ENCODE results near the gene ESRP2.

The ESRP2 gene

DNA sequence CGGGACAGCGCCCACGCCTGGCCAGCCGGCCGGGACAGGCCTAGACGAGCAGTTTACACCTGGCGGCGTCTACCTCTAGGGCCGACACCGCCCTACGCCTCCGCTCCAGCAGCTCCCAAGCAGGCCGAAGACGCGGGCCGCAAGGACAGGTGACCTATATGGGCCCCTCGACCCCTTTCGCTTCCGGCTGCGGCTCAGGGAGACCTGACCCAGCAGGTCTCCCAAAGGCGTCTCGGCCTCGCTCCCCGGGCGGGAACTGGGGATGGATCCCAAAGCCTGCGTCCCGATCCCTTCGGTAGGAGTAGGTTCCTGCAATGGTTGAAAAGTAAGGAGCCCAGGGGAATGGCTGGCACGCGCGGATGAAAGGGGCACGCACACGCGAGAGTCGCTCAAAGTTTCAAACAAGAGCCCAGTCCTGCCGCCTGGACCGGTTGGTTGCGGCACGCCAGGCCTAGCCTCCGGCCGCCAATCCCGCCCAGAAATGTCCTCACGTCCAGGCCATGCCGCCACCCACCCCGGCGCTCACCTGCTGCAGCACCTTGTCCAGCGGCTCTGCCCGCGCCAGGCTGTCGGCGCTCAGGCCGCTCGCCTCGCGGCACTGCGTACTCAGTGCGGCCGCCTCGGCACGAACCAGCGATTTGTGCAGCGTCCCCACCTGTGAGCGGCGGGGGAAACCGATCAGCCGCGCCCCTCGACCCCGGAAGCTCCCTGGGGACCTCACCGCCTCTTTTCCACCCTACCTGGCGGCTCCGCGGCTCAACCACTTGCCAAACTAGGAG is 630 bp downstream of the ESRP2 start:
- no peak for DNase-seq (ENCODE audit: insufficient read length)
- FAIRE-seq = no peak

DNA sequence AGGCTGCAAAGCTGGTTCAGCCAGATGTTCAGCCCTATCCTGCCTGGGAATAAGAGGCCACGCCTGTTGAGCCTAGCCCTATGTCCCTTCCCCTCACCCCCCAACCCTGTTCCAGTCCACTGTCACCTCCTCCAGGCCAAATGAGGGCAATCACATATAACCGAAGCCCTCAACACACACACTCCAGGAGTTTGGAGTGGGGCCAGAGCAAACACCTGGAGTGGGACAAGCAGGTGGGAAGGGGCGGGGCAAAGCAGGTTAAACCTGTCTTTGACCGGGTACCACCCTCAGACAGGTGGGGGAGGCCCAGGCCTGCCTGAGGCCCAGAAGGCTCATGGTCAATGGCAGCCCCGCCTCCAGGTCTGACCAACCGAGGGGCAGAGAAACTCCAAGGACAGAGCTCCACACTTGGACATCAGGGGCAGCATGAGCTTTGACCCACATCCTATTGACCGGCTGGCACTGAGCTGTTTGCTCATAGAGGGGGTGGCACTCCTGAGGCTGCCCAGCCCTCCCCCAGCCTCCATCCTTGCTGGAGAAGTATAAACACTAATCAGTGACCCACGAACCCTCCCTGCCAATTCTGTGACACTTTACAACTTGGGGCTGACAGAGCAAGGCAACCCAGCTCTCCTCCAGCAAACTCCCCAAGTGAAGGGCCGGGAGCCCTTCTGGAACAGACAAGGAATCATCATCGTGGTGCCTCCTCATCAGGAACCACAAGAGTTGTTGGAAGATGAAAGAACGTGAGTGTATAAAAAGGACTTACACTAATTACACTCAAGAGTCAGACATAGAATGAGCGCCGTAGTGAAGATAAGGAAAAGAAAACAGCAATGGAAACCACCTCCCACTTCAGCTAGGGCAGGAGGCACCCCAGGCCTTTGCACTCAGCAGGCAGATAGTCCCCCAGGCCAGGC is 1.5 kb downstream of the ESRP2 start:
- FAIRE-seq = no peak
- no peak for TF ChIP-seq POLR2AphosphoS5 (IDR thresholded peaks at IDR 0.05; ENCODE audit: low read depth, low read length)
- TF ChIP-seq TAF1 (IDR thresholded peaks at IDR 0.05; ENCODE audit: borderline replicate concordance, low read depth, low read length) = no peak
- TF ChIP-seq POLR2A (IDR thresholded peaks at IDR 0.05; ENCODE audit: low read depth, low read length) = no peak
- no peak for DNase-seq (ENCODE audit: insufficient read length)

More for the DNA sequence above, 630 bp downstream of the ESRP2 start:
- TF ChIP-seq POLR2AphosphoS5 (IDR thresholded peaks at IDR 0.05; ENCODE audit: low read depth, low read length) (no peak), TAF1 (IDR thresholded peaks at IDR 0.05; ENCODE audit: borderline replicate concordance, low read depth, low read length) (no peak), POLR2A (IDR thresholded peaks at IDR 0.05; ENCODE audit: low read depth, low read length) (no peak)

DNA sequence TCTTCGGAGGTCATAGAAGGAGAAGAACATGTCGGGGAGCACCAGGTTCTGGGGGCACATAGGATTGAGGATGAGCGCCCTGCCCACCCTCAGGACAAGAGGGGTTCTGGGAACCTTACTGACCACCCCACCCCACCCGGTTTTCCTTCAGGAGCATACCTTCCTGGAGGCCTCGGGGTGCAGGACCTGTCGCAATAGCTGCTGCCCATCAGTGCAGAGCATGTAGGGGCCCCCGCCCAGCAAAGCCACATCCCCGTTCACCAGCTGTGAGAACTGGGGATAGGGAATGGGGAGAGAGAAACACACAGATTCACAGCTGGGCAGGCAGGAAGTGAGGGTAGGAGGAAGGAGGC is 2.1 kb downstream of the ESRP2 start:
- no peak for DNase-seq (ENCODE audit: insufficient read length)
- no peak for TF ChIP-seq TAF1 (IDR thresholded peaks at IDR 0.05; ENCODE audit: borderline replicate concordance, low read depth, low read length)
- TF ChIP-seq POLR2AphosphoS5 (IDR thresholded peaks at IDR 0.05; ENCODE audit: low read depth, low read length) = no peak
- no peak for TF ChIP-seq POLR2A (IDR thresholded peaks at IDR 0.05; ENCODE audit: low read depth, low read length)
- no peak for FAIRE-seq

DNA sequence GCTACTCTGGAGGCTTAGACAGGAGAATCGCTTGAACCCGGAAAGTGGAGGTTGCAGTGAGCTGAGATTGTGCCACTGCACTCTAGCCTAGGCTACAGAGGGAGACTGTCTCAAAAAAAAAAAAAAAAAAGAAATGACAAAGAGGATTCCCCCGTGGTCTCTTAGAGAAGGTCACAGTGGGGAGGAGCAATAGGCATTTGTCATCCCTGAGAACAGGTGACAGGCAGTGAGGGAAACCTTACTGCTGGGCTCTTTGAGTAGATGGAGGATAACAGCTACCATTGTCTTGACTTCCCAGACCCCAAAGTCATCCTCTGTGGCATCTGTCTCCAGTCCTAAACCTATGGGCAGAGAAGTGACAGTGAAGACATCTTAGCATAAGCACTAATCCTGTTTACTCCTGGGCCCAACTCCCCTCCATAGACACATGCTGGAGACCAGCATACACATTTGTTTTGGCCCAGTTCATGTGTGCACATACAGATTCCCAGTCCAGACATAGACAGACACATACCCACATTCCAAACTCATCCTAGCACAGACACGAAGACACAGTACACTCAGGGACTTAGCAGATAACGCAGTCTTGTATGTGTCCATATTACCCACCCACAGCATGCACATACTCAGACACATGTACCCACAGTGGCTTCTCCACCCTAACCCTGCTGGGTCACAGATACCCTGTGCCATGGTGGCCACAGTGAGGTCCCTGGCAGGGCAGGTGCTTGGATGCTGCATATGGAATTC is 2.7 kb downstream of the ESRP2 start:
- DNase-seq (ENCODE audit: insufficient read length) (no peak), FAIRE-seq (no peak)
- no peak for TF ChIP-seq POLR2A (IDR thresholded peaks at IDR 0.05; ENCODE audit: low read depth, low read length)
- no peak for TF ChIP-seq TAF1 (IDR thresholded peaks at IDR 0.05; ENCODE audit: borderline replicate concordance, low read depth, low read length)
- no peak for TF ChIP-seq POLR2AphosphoS5 (IDR thresholded peaks at IDR 0.05; ENCODE audit: low read depth, low read length)

DNA sequence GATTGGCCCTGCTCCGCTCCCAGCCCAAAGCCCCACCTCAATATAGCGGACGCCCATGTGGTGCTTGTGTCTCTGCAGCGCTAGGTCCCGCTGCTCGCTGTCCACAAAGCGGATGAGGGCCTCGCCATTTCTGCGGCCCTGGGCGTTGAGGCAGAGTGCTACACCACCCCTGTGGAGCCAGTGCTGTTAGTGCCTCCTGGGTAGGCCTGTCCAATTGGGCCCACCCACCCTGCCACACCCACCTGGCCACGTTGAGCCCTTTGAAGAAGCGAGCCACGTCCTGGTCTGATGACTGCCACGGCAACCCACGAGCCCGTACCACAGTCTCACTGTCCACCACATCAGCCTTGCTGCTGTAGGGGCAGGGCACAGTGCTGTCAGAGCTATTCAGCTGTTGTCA is 3.6 kb downstream of the ESRP2 start:
- no peak for TF ChIP-seq TAF1 (IDR thresholded peaks at IDR 0.05; ENCODE audit: borderline replicate concordance, low read depth, low read length)
- TF ChIP-seq POLR2A (IDR thresholded peaks at IDR 0.05; ENCODE audit: low read depth, low read length) = no peak
- no peak for TF ChIP-seq POLR2AphosphoS5 (IDR thresholded peaks at IDR 0.05; ENCODE audit: low read depth, low read length)
- FAIRE-seq (no peak), DNase-seq (ENCODE audit: insufficient read length) (no peak)

DNA sequence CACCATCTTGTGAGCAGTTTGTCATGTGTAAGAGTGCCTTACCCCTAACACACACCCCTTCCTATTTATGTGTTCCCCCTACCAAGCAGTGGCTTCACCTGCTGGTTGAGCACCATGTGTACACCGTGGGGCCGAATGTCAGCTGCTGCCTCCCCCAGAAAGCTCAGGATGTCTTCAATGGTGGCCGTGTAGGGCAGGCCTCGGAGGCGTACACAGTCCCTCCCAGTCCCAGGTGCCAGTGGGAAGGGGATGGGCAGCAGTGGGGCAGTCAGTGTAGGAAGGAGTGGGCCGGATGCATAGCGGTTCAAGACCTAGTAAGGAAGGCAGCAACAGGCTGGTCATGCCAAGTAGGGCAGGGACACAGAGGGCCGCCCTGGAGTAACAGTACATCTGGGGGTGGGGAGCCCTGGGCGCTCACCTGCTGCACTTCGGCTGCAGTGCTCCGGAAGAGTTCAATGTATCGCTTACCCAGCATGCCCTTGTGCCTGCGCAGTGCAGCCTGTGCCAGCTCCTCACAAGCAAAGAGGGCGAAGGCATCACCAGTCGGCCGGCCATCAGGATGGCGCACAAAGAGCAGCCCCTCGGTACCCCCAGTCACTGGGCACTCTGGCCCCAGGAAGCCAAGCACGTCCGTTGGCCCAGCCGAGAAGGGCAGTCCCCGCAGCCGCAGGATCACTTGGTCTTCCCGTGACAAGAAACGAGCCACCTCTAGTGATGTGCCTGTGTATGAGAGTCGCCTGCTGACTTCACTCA is 4.4 kb downstream of the ESRP2 start:
- DNase-seq (ENCODE audit: insufficient read length) (no peak), FAIRE-seq (no peak)

DNA sequence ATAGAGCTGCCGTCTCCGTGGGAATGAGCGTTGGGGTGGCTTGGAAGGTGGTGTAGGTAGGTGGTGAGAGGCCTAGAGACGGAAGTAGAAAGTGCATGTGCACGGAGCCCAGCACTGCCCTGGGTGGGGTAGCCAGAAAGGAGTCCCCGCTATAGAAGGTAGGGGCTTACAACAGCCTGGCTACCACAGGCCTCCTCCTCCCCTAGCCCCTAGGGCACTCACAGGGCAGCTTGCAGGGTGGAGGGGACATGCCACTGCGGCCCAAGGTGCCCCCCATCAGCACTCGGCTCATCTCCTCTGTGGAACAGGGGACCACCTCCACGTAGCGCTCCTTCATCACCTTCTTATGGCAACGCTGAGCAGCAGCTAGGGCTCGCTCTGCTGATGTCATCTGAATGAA is 5.0 kb downstream of the ESRP2 start:
- no peak for FAIRE-seq
- no peak for TF ChIP-seq POLR2A (IDR thresholded peaks at IDR 0.05; ENCODE audit: low read depth, low read length)
- no peak for TF ChIP-seq TAF1 (IDR thresholded peaks at IDR 0.05; ENCODE audit: borderline replicate concordance, low read depth, low read length)
- TF ChIP-seq POLR2AphosphoS5 (IDR thresholded peaks at IDR 0.05; ENCODE audit: low read depth, low read length) = no peak

More for the DNA sequence above, 4.4 kb downstream of the ESRP2 start:
- TF ChIP-seq POLR2AphosphoS5 (IDR thresholded peaks at IDR 0.05; ENCODE audit: low read depth, low read length) (no peak), TAF1 (IDR thresholded peaks at IDR 0.05; ENCODE audit: borderline replicate concordance, low read depth, low read length) (no peak), POLR2A (IDR thresholded peaks at IDR 0.05; ENCODE audit: low read depth, low read length) (no peak)

DNA sequence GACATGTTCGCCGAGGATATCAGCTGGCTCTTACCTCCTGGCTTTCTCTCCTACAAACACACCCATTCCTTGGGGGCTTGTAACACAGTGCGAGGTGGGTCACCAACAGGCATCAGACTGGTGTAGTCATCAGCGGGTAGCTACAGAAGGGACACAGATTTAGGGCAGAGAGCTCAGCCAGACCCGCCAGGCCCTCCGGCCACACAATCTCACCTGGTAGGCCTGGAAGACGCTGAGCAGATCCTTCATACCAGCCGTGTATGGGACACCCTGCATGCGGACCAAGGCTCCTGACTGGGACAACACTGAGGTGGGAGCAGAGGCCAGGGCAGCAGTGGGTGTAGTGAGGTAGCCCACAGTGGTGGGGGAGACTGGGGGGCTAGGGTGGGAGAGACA is 5.8 kb downstream of the ESRP2 start:
- no peak for DNase-seq (ENCODE audit: insufficient read length)
- FAIRE-seq = no peak
- TF ChIP-seq POLR2A (IDR thresholded peaks at IDR 0.05; ENCODE audit: low read depth, low read length) (no peak), TAF1 (IDR thresholded peaks at IDR 0.05; ENCODE audit: borderline replicate concordance, low read depth, low read length) (no peak), POLR2AphosphoS5 (IDR thresholded peaks at IDR 0.05; ENCODE audit: low read depth, low read length) (no peak)

More for the DNA sequence above, 5.0 kb downstream of the ESRP2 start:
- DNase-seq (ENCODE audit: insufficient read length) = no peak

DNA sequence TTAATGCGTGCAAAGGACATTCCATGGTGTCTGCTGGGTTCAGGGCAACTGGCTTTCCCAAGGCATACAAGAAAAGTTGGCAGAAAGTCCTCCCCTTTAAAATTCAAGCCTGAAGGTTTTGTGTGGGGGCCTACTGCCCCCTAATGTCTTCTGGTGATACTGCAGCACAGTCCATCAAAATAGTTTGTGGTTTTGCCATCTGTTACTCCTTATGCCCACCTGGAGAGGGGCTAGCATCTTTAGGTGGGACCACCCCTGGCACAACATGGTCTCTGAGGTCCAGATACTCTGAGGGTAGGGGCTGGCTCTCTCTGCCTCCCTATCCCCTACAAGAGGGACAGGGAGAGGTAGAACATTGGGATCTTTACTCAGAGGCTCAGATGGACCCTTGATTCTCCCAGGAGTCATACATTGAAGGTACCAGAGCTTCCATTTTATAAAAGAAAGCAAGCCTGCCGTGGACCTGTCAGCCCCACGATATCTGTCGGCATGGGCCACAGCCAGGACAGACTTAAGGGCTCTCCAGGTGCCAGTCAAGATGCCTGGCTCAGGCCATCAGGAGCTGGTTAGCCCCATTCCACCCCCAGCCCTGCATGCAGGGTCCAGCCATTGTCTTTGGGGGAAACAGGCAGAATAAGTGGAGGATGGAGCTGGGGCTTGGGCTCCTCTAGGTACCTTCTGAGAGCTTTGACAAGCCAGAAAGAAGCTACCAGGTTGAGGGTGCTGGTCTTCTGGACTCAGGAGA is 6.3 kb downstream of the ESRP2 start:
- no peak for DNase-seq (ENCODE audit: insufficient read length)
- TF ChIP-seq POLR2AphosphoS5 (IDR thresholded peaks at IDR 0.05; ENCODE audit: low read depth, low read length) (no peak), POLR2A (IDR thresholded peaks at IDR 0.05; ENCODE audit: low read depth, low read length) (no peak), TAF1 (IDR thresholded peaks at IDR 0.05; ENCODE audit: borderline replicate concordance, low read depth, low read length) (no peak)
- FAIRE-seq = peak; percentile 61

DNA sequence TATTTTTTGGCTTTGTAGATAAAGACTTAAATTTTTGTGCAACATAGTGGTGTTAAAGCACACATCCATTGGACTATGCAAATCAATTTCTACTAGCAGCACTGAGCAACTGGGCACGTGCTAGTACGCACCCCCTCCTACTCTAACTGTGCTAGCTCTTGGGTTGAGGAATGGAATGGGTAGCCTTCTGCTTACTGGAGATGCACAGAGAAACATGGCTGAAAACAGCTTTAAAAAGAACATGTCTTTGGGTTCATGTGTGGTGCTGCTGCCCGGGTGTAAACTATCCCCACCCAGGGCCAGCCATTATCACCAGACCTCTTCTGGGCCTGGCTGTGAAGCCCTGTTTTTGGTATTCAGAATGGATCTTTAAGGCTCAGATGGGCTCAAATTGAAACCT is 7.3 kb downstream of the ESRP2 start:
- DNase-seq (ENCODE audit: insufficient read length) (no peak), FAIRE-seq (no peak)
- TF ChIP-seq POLR2A (IDR thresholded peaks at IDR 0.05; ENCODE audit: low read depth, low read length) (no peak), TAF1 (IDR thresholded peaks at IDR 0.05; ENCODE audit: borderline replicate concordance, low read depth, low read length) (no peak), POLR2AphosphoS5 (IDR thresholded peaks at IDR 0.05; ENCODE audit: low read depth, low read length) (no peak)

All from GM12892 (cell line).